Uterus (tissue), 4 donors: ENCODE results near the gene PLSCR2. TPM values are rescaled to one million over a fixed set of nuclear protein-coding genes. Genes with fewer than 3 reads are reported as not detected.

Experiments used
- DNase-seq, 2 donors: peaks; one replicate each; pipeline ENCODE4 v3.0.0-alpha.2; 2019 to 2020
- H3K27ac ChIP-seq, 2 donors: fragments of 200-600 bp; sonication (generic); 1 replicate in 1 of 2; 2 replicates in 1 of 2; pipeline ENCODE4 v1.5.1; 2016 to 2018
- H3K27me3 ChIP-seq, 2 donors: fragments of 200-600 bp; sonication (generic); one replicate each; pipeline ENCODE4 v1.5.1; 2018 to 2019; ENCODE audit warnings: control low read depth in 1 of 2
- H3K36me3 ChIP-seq, 2 donors: fragments of 200-600 bp; sonication (generic); one replicate each; pipeline ENCODE4 v1.5.1; 2019; ENCODE audit warnings: control low read depth in 1 of 2
- H3K4me1 ChIP-seq, 2 donors: fragments of 200-600 bp; sonication (generic); one replicate each; pipeline ENCODE4 v1.5.1; 2018 to 2019; ENCODE audit warnings: control low read depth in 1 of 2
- H3K4me3 ChIP-seq, 2 donors: fragments of 200-600 bp; sonication (generic); 1 replicate in 1 of 2; 2 replicates in 1 of 2; pipeline ENCODE4 v1.5.1; 2018 to 2019; ENCODE audit warnings: mild to moderate bottlenecking in 1 of 2
- H3K9me3 ChIP-seq, 2 donors: fragments of 200-600 bp; sonication (generic); one replicate each; pipeline ENCODE4 v1.5.1; 2019; ENCODE audit warnings: control low read depth in 1 of 2
- CTCF ChIP-seq, 4 experiments: fragments of 200-600 bp in 2 of 4; fragments of 450-650 bp in 2 of 4; sonication (generic) in 2 of 4; IDR thresholded peaks; one replicate each; pipeline ENCODE4 v1.5.1; 2016 to 2019; ENCODE audit warnings: antibody characterized with exemption in 4 of 4, mild to moderate bottlenecking in 2 of 4, moderate library complexity in 1 of 4
- POLR2A ChIP-seq, 2 donors: fragments of 450-650 bp; IDR thresholded peaks; one replicate each; pipeline ENCODE4 v1.6.1; 2016; ENCODE audit warnings: antibody characterized with exemption in 2 of 2, mild to moderate bottlenecking in 1 of 2, moderate library complexity in 1 of 2
- intact Hi-C: fragments of 100-400 bp; cut with DNase I; formaldehyde crosslinking; loops from one replicate; pipeline ENCODE4 v1.15.1; 2023; ENCODE audit warnings: low total_unique reads
- total RNA-seq, 4 donors: library from RNA; depleted of rRNA in 3 of 4; stranded (reverse); fragments of >200 nt in 3 of 4; gene quantifications; one replicate each; pipeline versions ENCODE4 v1.1.0 to v1.2.4, GENCODE V29; 2014 to 2023
- donor health status: DM: yes; HTN: yes; CAD: no.

The PLSCR2 gene, protein sequence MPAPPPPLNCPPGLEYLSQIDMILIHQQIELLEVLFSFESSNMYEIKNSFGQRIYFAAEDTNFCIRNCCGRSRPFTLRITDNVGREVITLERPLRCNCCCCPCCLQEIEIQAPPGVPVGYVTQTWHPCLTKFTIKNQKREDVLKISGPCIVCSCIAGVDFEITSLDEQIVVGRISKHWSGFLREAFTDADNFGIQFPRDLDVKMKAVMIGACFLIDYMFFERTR
- total RNA-seq, result not detected

GRCh38 chr3:146469150-146470017, at the start of gene PLSCR2:
TSS of gene PLSCR2 (minus strand) at chr3:146469561. CDS start at chr3:146459904, 9,657 bp downstream.
- no peaks in the 10 kb centered on the region for H3K36me3 ChIP-seq
- TF ChIP-seq POLR2A (IDR thresholded peaks at IDR 0.05) (peak in 1 of 2 donors; percentile 28), CTCF (IDR thresholded peaks at IDR 0.05) (no peak)
- peaks cover 0 to 7% of the 10 kb centered on the region in 2 donors for H3K4me1 ChIP-seq
- intact Hi-C loops, result no loop called here
- H3K9me3 ChIP-seq, result no peaks in the 10 kb centered on the region
- peak within 1 kb of the TSS; percentile 37 to 58 for H3K4me3 ChIP-seq
- H3K27me3 ChIP-seq, result no peaks in the 10 kb centered on the region
- peak within 1 kb of the TSS; percentile 42 to 58 for H3K27ac ChIP-seq
- peak; percentile 25 to 35 for DNase-seq

DNA sequence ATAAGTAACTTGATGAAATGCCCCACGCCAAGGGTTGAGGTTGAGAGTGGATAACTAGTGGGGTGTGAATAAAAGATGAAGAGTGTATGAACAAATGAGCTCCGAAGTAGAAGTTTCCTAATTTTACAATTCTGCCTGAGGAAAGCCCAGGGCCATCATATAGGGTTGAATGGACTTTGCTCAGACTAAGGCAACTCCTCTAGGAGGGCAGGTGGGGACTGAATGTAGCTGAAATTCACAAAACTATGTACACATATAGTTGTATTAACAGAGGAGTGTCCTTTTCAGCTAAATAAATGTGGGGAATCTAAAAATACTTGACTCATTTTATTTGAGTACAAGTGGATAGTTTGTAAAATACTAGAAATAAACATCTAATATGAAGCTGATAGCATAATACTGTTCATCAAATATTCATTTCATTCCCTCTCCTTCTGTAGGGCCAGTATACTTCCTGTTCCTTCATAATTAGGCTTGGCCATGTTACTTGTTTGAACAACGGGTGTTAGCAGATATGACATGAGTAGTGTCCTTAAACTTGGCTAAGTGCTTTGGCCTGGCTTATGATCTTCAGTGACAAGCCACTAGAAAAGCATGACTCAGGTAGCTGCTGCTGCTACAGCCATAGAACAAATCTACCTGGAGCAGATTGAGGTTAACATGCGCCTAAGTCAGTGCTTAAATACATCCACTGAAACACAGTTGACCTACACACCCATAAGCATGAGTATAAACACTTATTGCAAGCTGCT, 48.5 kb upstream of the PLSCR2 start:
- Histone ChIP-seq H3K36me3 (no peaks in the 10 kb centered on the region), H3K27me3 (no peaks in the 10 kb centered on the region), H3K4me1 (no peaks in the 10 kb centered on the region), H3K27ac (no peak overlapping the region), H3K9me3 (no peaks in the 10 kb centered on the region), H3K4me3 (no peak overlapping the region)
- TF ChIP-seq POLR2A (IDR thresholded peaks at IDR 0.05), result no peak
- TF ChIP-seq CTCF (IDR thresholded peaks at IDR 0.05), result no peak
- intact Hi-C loops, result no loop called here
- DNase-seq, result no peak

GRCh38 chr3:146513386-146514051, 44.2 kb upstream of the PLSCR2 start:
- no peak overlapping the region for H3K4me3 ChIP-seq
- no peak for TF ChIP-seq CTCF (IDR thresholded peaks at IDR 0.05)
- TF ChIP-seq POLR2A (IDR thresholded peaks at IDR 0.05), result no peak
- no peaks in the 10 kb centered on the region for H3K9me3 ChIP-seq
- no peaks in the 10 kb centered on the region for H3K36me3 ChIP-seq
- DNase-seq, result no peak
- H3K4me1 ChIP-seq, result no peaks in the 10 kb centered on the region
- H3K27ac ChIP-seq, result peak overlapping the region; percentile 28 to 50
- intact Hi-C loops, result no loop called here
- H3K27me3 ChIP-seq, result no peaks in the 10 kb centered on the region

DNA sequence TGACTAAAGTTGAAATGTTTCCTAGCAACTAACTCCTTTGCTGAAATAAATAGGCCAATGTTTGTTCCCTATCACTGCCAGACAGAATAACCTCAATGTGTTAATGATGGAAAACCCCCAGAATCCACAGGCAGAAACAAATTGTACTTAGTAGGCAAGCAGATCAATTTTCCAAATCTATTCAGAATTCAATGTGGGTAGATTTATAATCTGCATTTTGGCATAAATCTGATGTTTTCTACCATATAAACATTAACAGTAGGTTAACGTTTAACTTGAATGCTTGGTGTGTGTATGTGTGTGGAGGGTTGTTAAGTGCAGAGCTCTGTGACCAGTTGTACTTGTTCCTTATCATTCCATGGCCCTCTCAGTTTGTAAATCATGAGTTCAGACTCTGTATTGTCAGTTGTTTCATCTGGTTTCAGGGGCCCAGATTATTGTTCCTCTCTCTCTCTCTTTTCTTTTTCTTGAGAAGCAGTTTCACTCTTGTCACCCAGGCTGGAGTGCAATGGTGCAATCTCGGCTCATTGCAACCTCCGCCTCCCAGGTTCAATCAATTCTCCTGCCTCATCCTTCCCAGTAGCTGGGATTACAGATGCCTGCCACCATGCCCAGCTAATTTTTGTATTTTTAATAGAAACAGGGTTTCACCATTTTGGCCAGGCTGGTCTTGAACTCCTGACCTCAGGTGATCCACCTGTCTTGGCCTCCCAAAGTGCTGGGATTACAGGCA, 42.2 kb upstream of the PLSCR2 start:
- Histone ChIP-seq H3K4me3 (no peak overlapping the region), H3K4me1 (no peaks in the 10 kb centered on the region), H3K27me3 (no peaks in the 10 kb centered on the region), H3K36me3 (no peaks in the 10 kb centered on the region), H3K27ac (no peak overlapping the region), H3K9me3 (no peaks in the 10 kb centered on the region)
- intact Hi-C loops, result no loop called here
- no peak for DNase-seq
- TF ChIP-seq POLR2A (IDR thresholded peaks at IDR 0.05), result no peak
- no peak for TF ChIP-seq CTCF (IDR thresholded peaks at IDR 0.05)
